Ovary (tissue), 10 donors: ENCODE data around the gene ILKAP. TPM values are rescaled to one million over a fixed set of nuclear protein-coding genes. Genes with fewer than 3 reads are reported as not detected.

Experiments
- DNase-seq, 5 donors: peaks; one replicate each; pipeline ENCODE4 v3.0.0-alpha.2; 2019 to 2020
- H3K27ac ChIP-seq, 2 donors: fragments of 200-600 bp; one replicate each; pipeline versions ENCODE4 v1.5.1 to v1.8.0; 2019 to 2022
- H3K27me3 ChIP-seq: fragments of 200-600 bp; one replicate; pipeline ENCODE4 v1.8.0; 2022
- H3K36me3 ChIP-seq: fragments of 200-600 bp; sonication (generic); one replicate; pipeline ENCODE4 v1.5.1; 2019
- H3K4me1 ChIP-seq: one replicate; pipeline ENCODE4 v1.8.1; 2013; ENCODE audit warnings: mild to moderate bottlenecking, moderate library complexity; ENCODE audit not compliant: insufficient read depth
- H3K4me3 ChIP-seq: fragments of 200-600 bp; sonication (generic); one replicate; pipeline ENCODE4 v1.5.1; 2017
- H3K9me3 ChIP-seq, 2 donors: fragments of 200-600 bp in 1 of 2; sonication (generic) in 1 of 2; one replicate each; pipeline versions ENCODE4 v1.5.1 to v1.8.1; 2013 to 2019; ENCODE audit warnings: mild to moderate bottlenecking in 1 of 2, moderate library complexity in 1 of 2
- EP300 ChIP-seq: sonication (generic); formaldehyde crosslinking; IDR thresholded peaks from one replicate; pipeline ENCODE4 v1.6.1; 2017; ENCODE audit warnings: antibody characterized with exemption
- POLR2A ChIP-seq: fragments of 450-650 bp; IDR thresholded peaks from one replicate; pipeline ENCODE4 v1.6.1; 2017; ENCODE audit warnings: antibody characterized with exemption, mild to moderate bottlenecking, moderate library complexity
- WGBS, 3 donors: extraction: QIAGEN DNeasy Blood & Tissue Kit in 1 of 3; methylation state at CpG; one replicate each; pipeline versions ENCODE4 v1.1.5 to v1.1.7; 2013 to 2017; 5-methylcytosine and 5-hydroxymethylcytosine counted together
- intact Hi-C, 4 donors: fragments of 100-400 bp; cut with DNase I; formaldehyde crosslinking; loops; one replicate each; pipeline versions ENCODE4 v1.11.0 to v1.15.1; 2022 to 2023
- long read RNA-seq, 3 donors: library from polyadenylated mRNA in 2 of 3; unstranded in 2 of 3; transcript quantifications; one replicate each; pipeline ENCODE4 v2.0.0 and lab custom pipeline, GENCODE V29; 2021 to 2026
- polyA plus RNA-seq, 2 donors: library from polyadenylated mRNA; stranded (reverse); fragments of 200-250 nt in 1 of 2; fragments of 350-450 nt in 1 of 2; fragmentation: Illumina TruSeq in 1 of 2; extraction: RNeasy Lipid Tissue Mini Kit (QIAGEN cat#74804) in 1 of 2; gene quantifications; one replicate each; pipeline ENCODE4 v1.2.3, GENCODE V29; 2013 to 2014
- total RNA-seq, 7 donors: library from RNA; depleted of rRNA in 2 of 7; stranded (reverse); fragments of >200 nt in 2 of 7; fragmentation: NEBNext Ultra II Directional in 3 of 7; extraction: Animal tissue kit (Norgen Biotek cat#: 25700) in 3 of 7; gene quantifications; one replicate each; pipeline versions ENCODE4 v1.1.0 to v1.2.4, GENCODE V29; 2016 to 2023
- TF ChIP-seq, protein P1 (sequence below), 3 donors: fragments of 450-650 bp in 2 of 3; fragments of 200-600 bp in 1 of 3; IDR thresholded peaks; one replicate each; pipeline versions ENCODE4 v1.5.1 to v1.8.0; 2016 to 2022; ENCODE audit warnings: antibody characterized with exemption in 3 of 3, mild to moderate bottlenecking in 1 of 3
- donor health status: DM: no; HTN: no; CAD: no; lungs with moderate emphysema.
- donor health status: DM: no; HTN: no; CAD: no.
- donor health status: Bipolar disorder and iron deficiency.
- donor health status: DM: yes; HTN: yes; CAD: no.
- donor health status: DM: no; HTN: no; CAD: no.
- donor health status: DM: yes; HTN: yes; CAD: no.

The ILKAP gene, protein sequence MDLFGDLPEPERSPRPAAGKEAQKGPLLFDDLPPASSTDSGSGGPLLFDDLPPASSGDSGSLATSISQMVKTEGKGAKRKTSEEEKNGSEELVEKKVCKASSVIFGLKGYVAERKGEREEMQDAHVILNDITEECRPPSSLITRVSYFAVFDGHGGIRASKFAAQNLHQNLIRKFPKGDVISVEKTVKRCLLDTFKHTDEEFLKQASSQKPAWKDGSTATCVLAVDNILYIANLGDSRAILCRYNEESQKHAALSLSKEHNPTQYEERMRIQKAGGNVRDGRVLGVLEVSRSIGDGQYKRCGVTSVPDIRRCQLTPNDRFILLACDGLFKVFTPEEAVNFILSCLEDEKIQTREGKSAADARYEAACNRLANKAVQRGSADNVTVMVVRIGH
- total RNA-seq (10 to 100 TPM; 28.4 to 54.9 (median 38.9) TPM), polyA plus RNA-seq (10 to 100 TPM; 28.5 to 49.5 TPM)
- long read RNA-seq, donor 1, transcript ILKAP-201 (12 exons, 1,490 nt) = major isoform, 93 of 174 reads
- long read RNA-seq, donor 1, partial matches to known transcripts = 10 of 174 reads
- long read RNA-seq, donor 1, other reads (novel, unspliced or antisense) = 71 of 174 reads
- long read RNA-seq, donor 2, transcript ILKAP-201 (12 exons, 1,490 nt) = major isoform, 31 of 36 reads
- long read RNA-seq, donor 2, partial matches to known transcripts = 0 of 36 reads
- long read RNA-seq, donor 2, other reads (novel, unspliced or antisense) = 0 of 36 reads
- long read RNA-seq, donor 3, transcript ILKAP-201 (12 exons, 1,490 nt) = major isoform, 31 of 60 reads
- long read RNA-seq, donor 3, partial matches to known transcripts = 4 of 60 reads
- long read RNA-seq, donor 3, other reads (novel, unspliced or antisense) = 23 of 60 reads

- Histone ChIP-seq H3K4me3 (peak within 1 kb of the TSS; percentile 92), H3K4me1 (peaks cover 11% of the 10 kb centered on the region), H3K9me3 (no peaks in the 10 kb centered on the region), H3K27ac (peak within 1 kb of the TSS; percentile 84), H3K36me3 (no peaks in the 10 kb centered on the region), H3K27me3 (no peaks in the 10 kb centered on the region)
- intact Hi-C loops = no loop called here
- TF ChIP-seq EP300 (no peak), POLR2A (peak; percentile 68)
- WGBS, 3 donors = 0 to 1% (median 1%) methylated on average over 68 to 126 of the region's 126 CpGs
- peak; percentile 85 to 92 (median 90) for DNase-seq
These were observed at the start of gene ILKAP for GRCh38 chr2:238203094-238203972. Gene ILKAP, minus strand, starts transcription at chr2:238203695. Its CDS starts 142 bp downstream, at chr2:238203553.

DNA sequence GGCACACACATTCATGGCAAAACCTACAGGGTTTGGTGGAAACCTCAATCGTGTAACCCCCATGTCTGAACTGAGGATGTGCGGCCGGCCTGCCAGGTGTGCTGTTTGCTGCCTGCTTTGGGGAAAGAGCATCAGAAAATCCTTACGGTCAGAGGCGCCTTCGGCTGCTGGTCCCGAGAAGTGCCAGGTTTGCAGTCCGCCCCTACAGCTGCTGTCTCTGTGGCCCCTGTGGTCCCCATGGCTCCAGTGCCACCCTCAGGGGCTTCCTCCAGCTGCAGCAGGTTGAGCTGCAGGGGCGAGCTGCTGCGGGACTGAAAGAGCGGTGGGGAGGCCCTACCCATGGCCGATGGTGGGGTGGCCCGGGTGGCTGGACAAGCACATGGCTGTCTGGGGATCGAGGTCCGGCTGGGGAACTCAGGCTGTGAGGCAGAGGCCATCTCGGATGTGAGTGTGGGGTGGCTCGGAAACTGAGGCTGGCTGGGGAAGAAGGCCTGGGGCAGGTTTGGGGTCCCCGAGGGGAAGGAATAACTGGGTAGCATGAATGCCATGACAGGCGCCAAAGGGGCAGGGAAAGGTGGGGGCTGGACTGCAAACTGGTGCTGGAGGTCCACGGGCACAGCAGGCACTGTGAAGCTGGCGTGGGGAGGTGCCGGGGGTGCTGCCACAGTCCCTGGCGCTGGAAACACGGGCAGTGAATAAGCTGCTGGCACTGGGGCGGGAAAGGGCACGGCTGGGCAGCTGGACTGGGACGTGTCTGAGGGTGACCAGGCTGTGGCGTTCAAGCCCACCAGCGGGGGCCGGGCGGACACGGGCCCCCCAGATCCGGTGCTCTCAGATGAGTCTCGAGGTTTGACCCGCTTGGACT is 49.5 kb upstream of the ILKAP start:
- Histone ChIP-seq H3K4me1 (no peaks in the 10 kb centered on the region), H3K4me3 (no peak overlapping the region), H3K27ac (no peak overlapping the region), H3K36me3 (no peaks in the 10 kb centered on the region), H3K27me3 (no peaks in the 10 kb centered on the region), H3K9me3 (no peaks in the 10 kb centered on the region)
- intact Hi-C loops = no loop called here
- 93 to 94% (median 93%) methylated on average over 35 of the region's 35 CpGs for WGBS, 3 donors
- DNase-seq = no peak
- TF ChIP-seq POLR2A (no peak), EP300 (no peak)
- TF ChIP-seq, protein P1, sequence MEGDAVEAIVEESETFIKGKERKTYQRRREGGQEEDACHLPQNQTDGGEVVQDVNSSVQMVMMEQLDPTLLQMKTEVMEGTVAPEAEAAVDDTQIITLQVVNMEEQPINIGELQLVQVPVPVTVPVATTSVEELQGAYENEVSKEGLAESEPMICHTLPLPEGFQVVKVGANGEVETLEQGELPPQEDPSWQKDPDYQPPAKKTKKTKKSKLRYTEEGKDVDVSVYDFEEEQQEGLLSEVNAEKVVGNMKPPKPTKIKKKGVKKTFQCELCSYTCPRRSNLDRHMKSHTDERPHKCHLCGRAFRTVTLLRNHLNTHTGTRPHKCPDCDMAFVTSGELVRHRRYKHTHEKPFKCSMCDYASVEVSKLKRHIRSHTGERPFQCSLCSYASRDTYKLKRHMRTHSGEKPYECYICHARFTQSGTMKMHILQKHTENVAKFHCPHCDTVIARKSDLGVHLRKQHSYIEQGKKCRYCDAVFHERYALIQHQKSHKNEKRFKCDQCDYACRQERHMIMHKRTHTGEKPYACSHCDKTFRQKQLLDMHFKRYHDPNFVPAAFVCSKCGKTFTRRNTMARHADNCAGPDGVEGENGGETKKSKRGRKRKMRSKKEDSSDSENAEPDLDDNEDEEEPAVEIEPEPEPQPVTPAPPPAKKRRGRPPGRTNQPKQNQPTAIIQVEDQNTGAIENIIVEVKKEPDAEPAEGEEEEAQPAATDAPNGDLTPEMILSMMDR (IDR thresholded peaks at IDR 0.05) = no peak

- Histone ChIP-seq H3K9me3 (no peaks in the 10 kb centered on the region), H3K4me3 (no peak overlapping the region), H3K27me3 (no peaks in the 10 kb centered on the region), H3K36me3 (no peaks in the 10 kb centered on the region), H3K27ac (no peak overlapping the region), H3K4me1 (no peaks in the 10 kb centered on the region)
- 83 to 89% (median 83%) methylated on average over 10 to 11 of the region's 11 CpGs for WGBS, 3 donors
- intact Hi-C loops = no loop called here
- TF ChIP-seq EP300 = no peak
- TF ChIP-seq POLR2A = no peak
- TF ChIP-seq, protein P1 (IDR thresholded peaks at IDR 0.05) = no peak
- DNase-seq = no peak
These were observed 48.5 kb upstream of the ILKAP start for GRCh38 chr2:238251986-238252385.

GRCh38 chr2:238251331-238251730 is 47.8 kb upstream of the ILKAP start:
- TF ChIP-seq EP300 (no peak), POLR2A (no peak)
- TF ChIP-seq, protein P1 (IDR thresholded peaks at IDR 0.05) = no peak
- Histone ChIP-seq H3K9me3 (no peaks in the 10 kb centered on the region), H3K4me1 (no peaks in the 10 kb centered on the region), H3K4me3 (no peak overlapping the region), H3K27ac (no peak overlapping the region), H3K27me3 (no peaks in the 10 kb centered on the region), H3K36me3 (no peaks in the 10 kb centered on the region)
- no peak for DNase-seq
- intact Hi-C loops = no loop called here
- 94 to 97% (median 95%) methylated on average over 11 to 12 of the region's 12 CpGs for WGBS, 3 donors
